HK-2 (cell line): ENCODE results near the gene ANTXR1.

Experiments
- DNase-seq: peaks from one replicate; pipeline ENCODE4 v3.0.0-alpha.2; 2018; ENCODE audit not compliant: unreplicated experiment

Gene ANTXR1

GRCh38 chr2:69133898-69134297 is 120.9 kb downstream of the ANTXR1 start:
- no peak for DNase-seq

- no peak for DNase-seq
Observed at GRCh38 chr2:69134306-69134945, 121.4 kb downstream of the ANTXR1 start.

- peak; percentile 22 for DNase-seq
Observed at GRCh38 chr2:69138247-69138772, 125.3 kb downstream of the ANTXR1 start.

GRCh38 chr2:69138793-69139459 is 125.9 kb downstream of the ANTXR1 start:
- peak; percentile 53 for DNase-seq

GRCh38 chr2:69139778-69140670 is 127.0 kb downstream of the ANTXR1 start:
- no peak for DNase-seq

GRCh38 chr2:69141061-69141460 is 128.1 kb downstream of the ANTXR1 start:
- DNase-seq = no peak

GRCh38 chr2:69143748-69144360 is 130.9 kb downstream of the ANTXR1 start:
- DNase-seq = no peak

GRCh38 chr2:69145204-69145603 is 132.2 kb downstream of the ANTXR1 start:
- no peak for DNase-seq

GRCh38 chr2:69147841-69148533 is 135.0 kb downstream of the ANTXR1 start:
- no peak for DNase-seq

- no peak for DNase-seq
Observed at GRCh38 chr2:69149631-69150215, 136.7 kb downstream of the ANTXR1 start.

- DNase-seq = no peak
Observed at GRCh38 chr2:69151931-69152330, 139.0 kb downstream of the ANTXR1 start.

- DNase-seq = no peak
Observed at GRCh38 chr2:69152847-69153583, 140.0 kb downstream of the ANTXR1 start.

- DNase-seq = no peak
Observed at GRCh38 chr2:69154106-69154505, 141.1 kb downstream of the ANTXR1 start.

- no peak for DNase-seq
Observed at GRCh38 chr2:69156624-69157023, 143.6 kb downstream of the ANTXR1 start.

GRCh38 chr2:69157441-69157840 is 144.5 kb downstream of the ANTXR1 start:
- no peak for DNase-seq

- DNase-seq = no peak
Observed at GRCh38 chr2:69159986-69160385, 147.0 kb downstream of the ANTXR1 start.

GRCh38 chr2:69162057-69162456 is 149.1 kb downstream of the ANTXR1 start:
- DNase-seq = no peak

- peak; percentile 18 for DNase-seq
Observed at GRCh38 chr2:69163109-69163508, 150.1 kb downstream of the ANTXR1 start.

- no peak for DNase-seq
Observed at GRCh38 chr2:69163556-69163955, 150.6 kb downstream of the ANTXR1 start.
